ENCODE results near the gene CRY2.

DNA sequence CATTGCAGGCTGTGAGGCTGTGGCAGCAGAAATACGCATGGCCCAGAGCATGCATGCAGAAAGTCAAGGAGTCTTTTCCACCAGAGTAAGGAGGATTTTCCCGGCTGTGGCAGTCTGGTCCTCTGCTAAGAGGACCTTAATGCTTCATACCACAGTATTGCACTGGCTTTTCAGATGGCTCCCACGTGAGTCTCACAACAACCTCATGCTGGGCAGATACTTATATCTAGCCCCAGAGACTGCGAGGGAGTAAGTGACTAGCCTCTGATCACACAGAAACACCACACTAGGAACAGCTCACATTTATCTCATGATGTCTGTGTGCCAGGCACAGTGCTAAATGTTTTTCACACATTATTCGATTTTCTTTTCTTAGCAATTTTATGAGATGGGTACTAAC lies 8.0 kb downstream of the CRY2 start:
- TF ChIP-seq POLR2AphosphoS5 (IDR thresholded peaks at IDR 0.05): no peak
- TF ChIP-seq, protein P1, sequence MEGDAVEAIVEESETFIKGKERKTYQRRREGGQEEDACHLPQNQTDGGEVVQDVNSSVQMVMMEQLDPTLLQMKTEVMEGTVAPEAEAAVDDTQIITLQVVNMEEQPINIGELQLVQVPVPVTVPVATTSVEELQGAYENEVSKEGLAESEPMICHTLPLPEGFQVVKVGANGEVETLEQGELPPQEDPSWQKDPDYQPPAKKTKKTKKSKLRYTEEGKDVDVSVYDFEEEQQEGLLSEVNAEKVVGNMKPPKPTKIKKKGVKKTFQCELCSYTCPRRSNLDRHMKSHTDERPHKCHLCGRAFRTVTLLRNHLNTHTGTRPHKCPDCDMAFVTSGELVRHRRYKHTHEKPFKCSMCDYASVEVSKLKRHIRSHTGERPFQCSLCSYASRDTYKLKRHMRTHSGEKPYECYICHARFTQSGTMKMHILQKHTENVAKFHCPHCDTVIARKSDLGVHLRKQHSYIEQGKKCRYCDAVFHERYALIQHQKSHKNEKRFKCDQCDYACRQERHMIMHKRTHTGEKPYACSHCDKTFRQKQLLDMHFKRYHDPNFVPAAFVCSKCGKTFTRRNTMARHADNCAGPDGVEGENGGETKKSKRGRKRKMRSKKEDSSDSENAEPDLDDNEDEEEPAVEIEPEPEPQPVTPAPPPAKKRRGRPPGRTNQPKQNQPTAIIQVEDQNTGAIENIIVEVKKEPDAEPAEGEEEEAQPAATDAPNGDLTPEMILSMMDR (IDR thresholded peaks at IDR 0.05 in 8 of 11, conservative IDR thresholded peaks at IDR 0.05 in 3 of 11): no peak

All from spleen (tissue), 7 donors.